ENCODE data around the gene MARVELD2.

- TF ChIP-seq ZNF609 (CRISPR knock-in tag; IDR thresholded peaks at IDR 0.05; ENCODE audit: borderline replicate concordance) (peak; percentile 25; the same call in 1 of the 2 replicates), POLR2A (IDR thresholded peaks at IDR 0.05; ENCODE audit: insufficient read depth in 1 of 2, low read depth in 2 of 2, low read length in 2 of 2) (peak; percentile 64 to 87), USF2 (IDR thresholded peaks at IDR 0.05; ENCODE audit: low read depth, low read length) (no peak), USF2 (CRISPR knock-in tag; IDR thresholded peaks at IDR 0.05; ENCODE audit: borderline replicate concordance) (no peak), TOPORS (CRISPR knock-in tag; IDR thresholded peaks at IDR 0.05) (no peak)
These were observed 77.5 kb downstream of the MARVELD2 start, which contains the start of gene OCLN for GRCh38 chr5:69492391-69492922.

Measured in HepG2 (cell line).